Ureter (tissue), 1 donor: ENCODE results near the gene MICAL3. TPM values are rescaled to one million over a fixed set of nuclear protein-coding genes. Genes with fewer than 3 reads are reported as not detected.
"Not testable (repeated sequence)": the region's sequence is repeated elsewhere in the genome, so short reads cannot be mapped to it uniquely, and the experiment has no call there.

Experiments used
- DNase-seq: peaks from one replicate; pipeline ENCODE4 v3.0.0-alpha.2; 2020; ENCODE audit warnings: low spot score
- total RNA-seq: library from RNA; stranded (reverse); gene quantifications from one replicate; pipeline ENCODE4 v1.2.4, GENCODE V29; 2023
- donor health status: DM: yes; HTN: yes; CAD: no.

The MICAL3 gene
- total RNA-seq, 1 donor from 2014 or later = 67.1 TPM

GRCh38 chr22:17939011-17939410, 85.3 kb downstream of the MICAL3 start:
- DNase-seq = no peak

GRCh38 chr22:17938484-17938924, 85.9 kb downstream of the MICAL3 start:
- DNase-seq = no peak

- DNase-seq = not testable (repeated sequence)
Observed at GRCh38 chr22:17932457-17932856, 91.9 kb downstream of the MICAL3 start.

GRCh38 chr22:17931400-17931825, 92.9 kb downstream of the MICAL3 start:
- no peak for DNase-seq

GRCh38 chr22:17930455-17931313, 93.7 kb downstream of the MICAL3 start:
- DNase-seq = no peak

GRCh38 chr22:17929909-17930308, 94.5 kb downstream of the MICAL3 start:
- DNase-seq = no peak

- DNase-seq = no peak
Observed at GRCh38 chr22:17928391-17928790, 96.0 kb downstream of the MICAL3 start.

- no peak for DNase-seq
Observed at GRCh38 chr22:17927062-17927461, 97.3 kb downstream of the MICAL3 start.

GRCh38 chr22:17926516-17926915, 97.8 kb downstream of the MICAL3 start:
- no peak for DNase-seq

GRCh38 chr22:17925431-17925841, 98.9 kb downstream of the MICAL3 start:
- DNase-seq = no peak

GRCh38 chr22:17924735-17925364, 99.5 kb downstream of the MICAL3 start:
- DNase-seq = no peak

- DNase-seq = no peak
Observed at GRCh38 chr22:17924076-17924475, 100.3 kb downstream of the MICAL3 start.

GRCh38 chr22:17922925-17923903, 101.1 kb downstream of the MICAL3 start:
- DNase-seq = no peak

- no peak for DNase-seq
Observed at GRCh38 chr22:17921871-17922821, 102.2 kb downstream of the MICAL3 start.

- DNase-seq = no peak
Observed at GRCh38 chr22:17920992-17921650, 103.2 kb downstream of the MICAL3 start.

- DNase-seq = peak; percentile 83
Observed at GRCh38 chr22:17920145-17920605, 104.2 kb downstream of the MICAL3 start.

GRCh38 chr22:17919276-17920144, 104.9 kb downstream of the MICAL3 start:
- no peak for DNase-seq

- DNase-seq = no peak
Observed at GRCh38 chr22:17918840-17919239, 105.5 kb downstream of the MICAL3 start.

- no peak for DNase-seq
Observed at GRCh38 chr22:17917490-17917983, 106.8 kb downstream of the MICAL3 start.
